Smooth muscle cell (in vitro differentiated cells): ENCODE measurements around the gene TENM4. TPM values are rescaled to one million over a fixed set of nuclear protein-coding genes. Genes with fewer than 3 reads are reported as not detected.

Source experiments
- DNase-seq: peaks from one replicate; lab custom pipeline; 2025; ENCODE audit not compliant: unreplicated experiment; lab: John Stamatoyannopoulos, UW
- H2AFZ ChIP-seq: fragments of 200-600 bp; sonication (generic); 2 replicates; pipeline ENCODE4 v1.6.0; 2016; ENCODE audit warnings: antibody characterized with exemption, low read depth, mild to moderate bottlenecking
- H3F3A ChIP-seq: fragments of 200-600 bp; sonication (generic); 2 replicates; pipeline ENCODE4 v1.6.0; 2017; ENCODE audit warnings: antibody characterized with exemption, low read depth
- H3K27ac ChIP-seq: fragments of 200-600 bp; sonication (generic); 2 replicates; pipeline ENCODE4 v1.5.1; 2016; ENCODE audit warnings: low read depth, mild to moderate bottlenecking
- H3K27me3 ChIP-seq: fragments of 200-600 bp; sonication (generic); 2 replicates; pipeline ENCODE4 v1.6.1; 2016; ENCODE audit warnings: low read depth, mild to moderate bottlenecking
- H3K36me3 ChIP-seq: fragments of 200-600 bp; sonication (generic); 2 replicates; pipeline ENCODE4 v1.5.1; 2016; ENCODE audit warnings: low read depth
- H3K4me1 ChIP-seq: fragments of 200-600 bp; sonication (generic); 2 replicates; pipeline ENCODE4 v1.5.1; 2016; ENCODE audit warnings: low read depth
- H3K4me2 ChIP-seq: fragments of 200-600 bp; sonication (generic); 2 replicates; pipeline ENCODE4 v1.6.0; 2016; ENCODE audit warnings: mild to moderate bottlenecking
- H3K4me3 ChIP-seq: fragments of 200-600 bp; sonication (generic); 2 replicates; pipeline ENCODE4 v1.5.1; 2016; ENCODE audit warnings: mild to moderate bottlenecking
- H3K79me2 ChIP-seq: fragments of 200-600 bp; sonication (generic); 2 replicates; pipeline ENCODE4 v1.6.0; 2016; ENCODE audit warnings: low read depth, mild to moderate bottlenecking
- H3K9ac ChIP-seq: fragments of 200-600 bp; sonication (generic); 2 replicates; pipeline ENCODE4 v1.6.0; 2016; ENCODE audit warnings: low read depth
- H3K9me3 ChIP-seq: fragments of 200-600 bp; sonication (generic); replicated peaks from 2 replicates; pipeline ENCODE4 v1.5.1; 2016; ENCODE audit warnings: low read depth
- H4K20me1 ChIP-seq: fragments of 200-600 bp; sonication (generic); 2 replicates; pipeline ENCODE4 v1.6.0; 2016; ENCODE audit warnings: low read depth
- WGBS: methylation state at CpG from one replicate; pipeline ENCODE4 v1.1.7; 2016; ENCODE audit warnings: low lambda C conversion rate; 5-methylcytosine and 5-hydroxymethylcytosine counted together
- polyA plus RNA-seq: library from polyadenylated mRNA; unstranded; fragments of >200 nt; fragmentation: Nextera tagmentation; extraction: Ambion mirVana; gene quantifications from 2 replicates; pipeline ENCODE4 v1.2.1, GENCODE V29; 2016
- total RNA-seq: library from RNA; depleted of rRNA; stranded (reverse); fragments of >200 nt; gene quantifications from 2 replicates; pipeline ENCODE4 v1.2.3, GENCODE V29; 2014
- TF ChIP-seq, protein P1 (sequence below): fragments of 200-600 bp; sonication (generic); IDR thresholded peaks from 2 replicates; pipeline ENCODE4 v1.5.1; 2017; ENCODE audit warnings: borderline replicate concordance, mild to moderate bottlenecking, antibody characterized with exemption; ENCODE audit not compliant: insufficient read depth, poor library complexity, severe bottlenecking

TENM4 gene
- total and polyA plus RNA-seq, 2 experiments from 2014 or later: 31.6 to 38.2 TPM

DNA sequence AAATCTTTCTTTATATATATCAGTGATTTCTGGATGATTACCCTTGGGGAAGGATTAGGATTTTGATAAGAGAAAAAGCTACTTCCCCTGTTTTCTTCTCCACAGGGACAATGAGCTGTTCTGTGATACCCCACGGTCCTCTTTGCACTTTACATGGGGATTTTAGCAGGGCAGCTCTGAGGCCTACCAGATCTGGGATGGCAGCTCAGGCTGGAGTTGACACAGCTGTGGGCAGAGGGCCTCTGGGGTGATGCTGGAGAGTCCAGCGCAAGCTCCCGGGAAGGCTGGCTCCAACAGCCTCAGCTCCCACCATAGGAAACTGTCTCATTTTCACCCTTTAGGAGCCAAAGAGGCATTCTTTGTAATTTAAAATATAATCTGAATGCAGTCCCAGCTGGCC lies 482.4 kb downstream of the TENM4 start:
- H3K27me3 ChIP-seq: no peaks in the 10 kb centered on the region
- peak overlapping the region; percentile 6 for H3K9ac ChIP-seq
- 17% methylated on average over 3 of the region's 3 CpGs for WGBS
- peaks cover 10% of the 10 kb centered on the region for H3F3A ChIP-seq
- no peak overlapping the region for H2AFZ ChIP-seq
- peak overlapping the region; percentile 68 for H3K4me2 ChIP-seq
- peaks cover 43% of the 10 kb centered on the region for H3K4me1 ChIP-seq
- H3K36me3 ChIP-seq: no peaks in the 10 kb centered on the region
- H3K27ac ChIP-seq: peak overlapping the region; percentile 90
- TF ChIP-seq, protein P1, sequence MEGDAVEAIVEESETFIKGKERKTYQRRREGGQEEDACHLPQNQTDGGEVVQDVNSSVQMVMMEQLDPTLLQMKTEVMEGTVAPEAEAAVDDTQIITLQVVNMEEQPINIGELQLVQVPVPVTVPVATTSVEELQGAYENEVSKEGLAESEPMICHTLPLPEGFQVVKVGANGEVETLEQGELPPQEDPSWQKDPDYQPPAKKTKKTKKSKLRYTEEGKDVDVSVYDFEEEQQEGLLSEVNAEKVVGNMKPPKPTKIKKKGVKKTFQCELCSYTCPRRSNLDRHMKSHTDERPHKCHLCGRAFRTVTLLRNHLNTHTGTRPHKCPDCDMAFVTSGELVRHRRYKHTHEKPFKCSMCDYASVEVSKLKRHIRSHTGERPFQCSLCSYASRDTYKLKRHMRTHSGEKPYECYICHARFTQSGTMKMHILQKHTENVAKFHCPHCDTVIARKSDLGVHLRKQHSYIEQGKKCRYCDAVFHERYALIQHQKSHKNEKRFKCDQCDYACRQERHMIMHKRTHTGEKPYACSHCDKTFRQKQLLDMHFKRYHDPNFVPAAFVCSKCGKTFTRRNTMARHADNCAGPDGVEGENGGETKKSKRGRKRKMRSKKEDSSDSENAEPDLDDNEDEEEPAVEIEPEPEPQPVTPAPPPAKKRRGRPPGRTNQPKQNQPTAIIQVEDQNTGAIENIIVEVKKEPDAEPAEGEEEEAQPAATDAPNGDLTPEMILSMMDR: no peak
- H3K79me2 ChIP-seq: peaks cover 42% of the 10 kb centered on the region
- no peaks in the 10 kb centered on the region for H3K9me3 ChIP-seq
- H3K4me3 ChIP-seq: no peak overlapping the region
- peaks cover 4% of the 10 kb centered on the region for H4K20me1 ChIP-seq
- DNase-seq: no peak

DNA sequence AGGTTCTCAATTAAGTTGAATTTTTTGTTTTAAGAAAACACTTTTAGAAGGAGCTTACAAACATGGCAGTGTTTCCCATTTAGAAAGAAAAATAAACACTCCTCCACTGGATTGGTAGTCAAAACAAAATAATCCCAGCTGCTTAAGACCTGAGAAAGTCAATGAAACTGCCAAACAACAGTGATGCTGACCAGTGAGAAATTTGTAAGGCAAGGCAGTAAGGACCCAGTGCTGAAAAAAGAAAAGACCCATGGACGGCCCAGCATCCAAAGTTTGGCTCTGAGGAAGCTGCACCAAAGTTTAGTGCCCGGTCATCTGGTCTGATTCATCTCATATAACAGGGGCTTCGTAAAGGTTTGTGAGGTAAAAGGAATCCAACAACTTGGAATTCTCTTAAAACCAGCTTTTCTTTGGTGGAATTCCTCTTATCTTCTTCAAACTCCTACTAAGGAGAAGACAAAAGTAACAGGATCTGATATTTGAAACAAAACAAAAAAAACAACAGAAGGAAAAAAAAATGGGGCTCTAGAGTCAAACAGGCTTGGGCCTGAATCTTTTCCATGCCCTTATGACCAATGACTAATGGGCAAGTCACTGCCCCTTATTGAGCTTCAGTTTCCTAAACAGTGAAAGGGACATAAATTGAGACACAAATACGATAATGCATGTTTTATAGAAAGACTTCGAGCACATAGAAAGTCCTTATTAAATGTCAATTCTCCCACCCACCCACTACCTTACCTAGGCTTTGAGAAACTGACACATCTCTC lies 483.2 kb downstream of the TENM4 start:
- no peak for DNase-seq
- Histone ChIP-seq H3K9me3 (no peaks in the 10 kb centered on the region), H3K27ac (peak overlapping the region; percentile 90), H3F3A (peaks cover 10% of the 10 kb centered on the region), H3K4me2 (peak overlapping the region; percentile 68), H3K27me3 (no peaks in the 10 kb centered on the region), H3K9ac (peak overlapping the region; percentile 6), H3K4me1 (peaks cover 50% of the 10 kb centered on the region), H3K36me3 (no peaks in the 10 kb centered on the region), H3K4me3 (no peak overlapping the region), H2AFZ (no peak overlapping the region), H4K20me1 (peaks cover 4% of the 10 kb centered on the region), H3K79me2 (peaks cover 49% of the 10 kb centered on the region)
- WGBS: 14% methylated on average over 5 of the region's 5 CpGs
- TF ChIP-seq, protein P1: no peak

DNA sequence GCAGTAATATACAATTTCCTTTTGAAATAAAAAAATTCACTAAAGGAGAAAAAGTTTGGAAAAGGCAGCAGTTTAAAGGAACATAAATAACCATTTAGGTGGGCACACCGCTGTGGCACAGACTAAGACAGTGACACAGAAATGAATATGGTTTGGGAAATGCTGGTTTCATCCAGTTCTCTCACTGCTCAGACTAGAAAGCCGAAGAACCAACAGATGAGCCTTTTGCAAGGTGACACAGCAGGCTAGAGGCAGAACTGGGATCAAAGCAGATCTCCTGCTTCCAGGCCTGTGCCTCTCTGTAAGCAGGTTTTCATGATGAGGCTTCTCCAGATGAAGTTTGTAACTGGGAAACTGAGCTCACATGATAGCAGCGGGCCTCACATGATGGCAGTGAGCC lies 486.1 kb downstream of the TENM4 start:
- Histone ChIP-seq H3K4me3 (no peak overlapping the region), H3K9me3 (no peaks in the 10 kb centered on the region), H3K27me3 (no peaks in the 10 kb centered on the region), H2AFZ (no peak overlapping the region), H3K4me2 (no peak overlapping the region), H3F3A (peaks cover 10% of the 10 kb centered on the region), H3K4me1 (peaks cover 52% of the 10 kb centered on the region), H3K79me2 (peaks cover 65% of the 10 kb centered on the region), H3K9ac (no peak overlapping the region), H4K20me1 (no peaks in the 10 kb centered on the region), H3K36me3 (no peaks in the 10 kb centered on the region), H3K27ac (no peak overlapping the region)
- WGBS: 98% methylated on average over 3 of the region's 3 CpGs
- TF ChIP-seq, protein P1: no peak
- no peak for DNase-seq

DNA sequence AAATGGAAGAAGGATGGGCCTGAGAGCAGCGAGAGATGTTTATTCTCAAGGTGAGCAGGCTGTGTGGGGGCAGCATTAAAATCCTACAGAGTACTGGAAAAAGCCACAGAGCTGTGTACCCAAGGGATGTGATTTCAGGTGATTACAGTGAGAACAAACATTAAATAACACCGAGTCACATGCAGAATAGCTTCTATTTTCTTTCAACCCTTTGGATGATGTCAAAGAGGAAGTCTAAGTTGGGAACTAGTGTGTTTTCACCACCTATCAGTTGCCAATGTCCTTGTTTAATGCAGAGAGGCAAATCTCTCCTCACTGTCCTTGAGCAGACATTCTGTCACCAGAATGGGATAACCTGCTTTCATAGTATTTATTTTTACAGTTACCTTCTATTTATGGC lies 486.6 kb downstream of the TENM4 start:
- no peak for DNase-seq
- no peaks in the 10 kb centered on the region for H4K20me1 ChIP-seq

More for the DNA sequence above, 486.6 kb downstream of the TENM4 start:
- Histone ChIP-seq H3K36me3 (no peaks in the 10 kb centered on the region), H3K27ac (no peak overlapping the region), H3K79me2 (peaks cover 65% of the 10 kb centered on the region), H3K4me3 (no peak overlapping the region), H3K27me3 (no peaks in the 10 kb centered on the region), H3F3A (peaks cover 13% of the 10 kb centered on the region), H3K9me3 (no peaks in the 10 kb centered on the region), H3K9ac (no peak overlapping the region), H3K4me2 (no peak overlapping the region), H2AFZ (no peak overlapping the region), H3K4me1 (peaks cover 56% of the 10 kb centered on the region)
- TF ChIP-seq, protein P1: no peak
- 94% methylated on average over 2 of the region's 2 CpGs for WGBS
